Liver (tissue), 3 donors: ENCODE data around the gene FGD1.

Experiments used
- EGR1 ChIP-seq, 2 donors: IDR thresholded peaks; 2 replicates each; pipeline ENCODE4 v1.6.1; 2016 to 2018; ENCODE audit warnings: antibody characterized with exemption in 2 of 2, low read depth in 2 of 2
- NR2F2 ChIP-seq: IDR thresholded peaks from 2 replicates; pipeline ENCODE4 v1.6.1; 2016; ENCODE audit warnings: antibody characterized with exemption
- SP1 ChIP-seq: IDR thresholded peaks from 2 replicates; pipeline ENCODE4 v1.6.1; 2018; ENCODE audit warnings: antibody characterized with exemption, mild to moderate bottlenecking
- TAF1 ChIP-seq: conservative IDR thresholded peaks from 2 replicates; pipeline ENCODE4 v1.6.1; 2016; ENCODE audit warnings: antibody characterized with exemption, mild to moderate bottlenecking
- YY1 ChIP-seq: IDR thresholded peaks from 2 replicates; pipeline ENCODE4 v1.6.1; 2016; ENCODE audit warnings: antibody characterized with exemption, mild to moderate bottlenecking
- TF ChIP-seq, protein P1 (sequence below): fragments of 150-350 bp; IDR thresholded peaks from 2 replicates; pipeline ENCODE4 v1.5.1; 2017; ENCODE audit warnings: improper control_type of control experiment, low read depth, low read length; ENCODE audit not compliant: missing input control
- TF ChIP-seq, protein P2 (sequence below): IDR thresholded peaks from 2 replicates; pipeline ENCODE4 v1.6.1; 2016; ENCODE audit warnings: antibody characterized with exemption
- donor health status: healthy.
- donor health status: healthy.

DNA sequence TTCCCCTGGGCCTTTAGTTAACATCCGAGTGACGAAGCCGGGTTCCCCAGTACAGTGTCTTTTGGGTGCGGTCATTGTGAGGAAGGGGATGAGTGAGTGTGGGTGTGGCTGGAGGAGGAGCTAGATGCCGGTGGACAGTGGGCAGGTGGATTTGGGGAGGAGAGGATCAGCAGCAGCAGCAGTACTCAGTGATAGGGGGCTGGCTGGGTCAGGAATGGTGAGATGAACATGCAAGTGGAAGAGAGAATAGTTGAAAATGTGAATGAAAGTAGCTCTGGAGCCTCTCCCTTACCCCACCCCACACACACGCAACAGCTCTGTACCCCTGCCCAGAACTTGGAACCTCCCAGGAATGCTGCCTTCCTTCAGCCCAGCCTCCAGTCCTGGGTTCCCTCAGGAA is 51.3 kb downstream of the FGD1 start:
- TF ChIP-seq NR2F2: no peak
- TF ChIP-seq, protein P1, sequence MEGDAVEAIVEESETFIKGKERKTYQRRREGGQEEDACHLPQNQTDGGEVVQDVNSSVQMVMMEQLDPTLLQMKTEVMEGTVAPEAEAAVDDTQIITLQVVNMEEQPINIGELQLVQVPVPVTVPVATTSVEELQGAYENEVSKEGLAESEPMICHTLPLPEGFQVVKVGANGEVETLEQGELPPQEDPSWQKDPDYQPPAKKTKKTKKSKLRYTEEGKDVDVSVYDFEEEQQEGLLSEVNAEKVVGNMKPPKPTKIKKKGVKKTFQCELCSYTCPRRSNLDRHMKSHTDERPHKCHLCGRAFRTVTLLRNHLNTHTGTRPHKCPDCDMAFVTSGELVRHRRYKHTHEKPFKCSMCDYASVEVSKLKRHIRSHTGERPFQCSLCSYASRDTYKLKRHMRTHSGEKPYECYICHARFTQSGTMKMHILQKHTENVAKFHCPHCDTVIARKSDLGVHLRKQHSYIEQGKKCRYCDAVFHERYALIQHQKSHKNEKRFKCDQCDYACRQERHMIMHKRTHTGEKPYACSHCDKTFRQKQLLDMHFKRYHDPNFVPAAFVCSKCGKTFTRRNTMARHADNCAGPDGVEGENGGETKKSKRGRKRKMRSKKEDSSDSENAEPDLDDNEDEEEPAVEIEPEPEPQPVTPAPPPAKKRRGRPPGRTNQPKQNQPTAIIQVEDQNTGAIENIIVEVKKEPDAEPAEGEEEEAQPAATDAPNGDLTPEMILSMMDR: no peak
- no peak for TF ChIP-seq EGR1 (IDR thresholded peaks at IDR 0.05; ENCODE audit: low read depth in 2 of 2)
- no peak for TF ChIP-seq SP1
- TF ChIP-seq, protein P2, sequence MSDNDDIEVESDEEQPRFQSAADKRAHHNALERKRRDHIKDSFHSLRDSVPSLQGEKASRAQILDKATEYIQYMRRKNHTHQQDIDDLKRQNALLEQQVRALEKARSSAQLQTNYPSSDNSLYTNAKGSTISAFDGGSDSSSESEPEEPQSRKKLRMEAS: no peak
- TF ChIP-seq YY1: no peak
- TF ChIP-seq TAF1: no peak
